DMS153 treated with DMSO at 0.1 percent for 48 hours (cell line): ENCODE results near the gene MIX23.
A peak's percentile ranks its signal among the peaks of the same experiment; 100 is the strongest.
"Not testable (repeated sequence)": the region's sequence is repeated elsewhere in the genome, so short reads cannot be mapped to it uniquely, and the experiment has no call there.

ENCODE experiments used
- DNase-seq: peaks from one replicate; lab custom pipeline; 2025; ENCODE audit not compliant: unreplicated experiment; lab: John Stamatoyannopoulos, UW

Gene MIX23

DNA sequence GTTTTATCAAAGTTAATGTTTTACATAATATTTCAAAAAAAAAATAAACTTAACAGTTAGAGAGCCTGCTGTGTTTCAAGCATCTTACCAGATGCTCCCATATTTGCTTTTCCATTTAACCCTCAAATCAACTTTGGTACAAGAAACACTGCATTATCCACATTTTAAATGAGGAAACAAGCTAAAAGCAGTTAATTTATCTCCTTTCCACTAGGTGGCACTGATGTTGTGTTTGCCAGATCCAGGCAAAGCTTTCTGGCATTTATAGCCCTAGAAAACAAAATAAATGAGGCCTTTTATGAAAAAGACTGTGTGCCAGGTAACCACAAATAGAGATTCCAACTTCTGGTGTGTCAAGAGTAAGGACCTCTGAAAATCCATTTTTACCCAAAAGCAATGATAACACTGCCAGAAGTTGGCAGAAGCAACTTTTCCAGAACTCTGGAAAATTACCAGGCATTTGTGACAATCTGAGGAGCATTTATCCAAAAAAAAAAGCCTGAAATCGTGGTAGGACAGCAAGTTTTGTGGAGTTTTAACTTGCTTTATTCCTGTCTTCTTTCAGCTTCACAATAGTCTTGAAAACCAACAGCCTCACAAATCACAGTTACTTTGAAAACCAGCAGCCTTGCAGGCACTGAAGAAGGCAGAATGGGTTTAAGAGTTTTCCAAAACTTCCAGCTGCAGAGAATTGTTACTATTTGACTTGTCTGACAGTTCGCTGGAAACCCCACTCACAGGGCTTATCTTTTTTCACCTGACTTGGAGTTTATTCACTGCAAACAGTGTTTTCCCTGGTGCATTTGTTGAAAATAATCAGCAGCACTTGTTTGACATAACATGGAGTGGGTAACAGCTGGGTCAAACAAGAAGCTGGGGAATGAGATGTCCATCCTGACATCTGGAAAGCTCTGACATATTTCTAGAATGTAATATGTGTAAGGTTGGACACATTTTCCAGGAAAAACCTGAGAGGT lies 10.1 kb upstream of the MIX23 start:
- DNase-seq = peak; percentile 23

DNA sequence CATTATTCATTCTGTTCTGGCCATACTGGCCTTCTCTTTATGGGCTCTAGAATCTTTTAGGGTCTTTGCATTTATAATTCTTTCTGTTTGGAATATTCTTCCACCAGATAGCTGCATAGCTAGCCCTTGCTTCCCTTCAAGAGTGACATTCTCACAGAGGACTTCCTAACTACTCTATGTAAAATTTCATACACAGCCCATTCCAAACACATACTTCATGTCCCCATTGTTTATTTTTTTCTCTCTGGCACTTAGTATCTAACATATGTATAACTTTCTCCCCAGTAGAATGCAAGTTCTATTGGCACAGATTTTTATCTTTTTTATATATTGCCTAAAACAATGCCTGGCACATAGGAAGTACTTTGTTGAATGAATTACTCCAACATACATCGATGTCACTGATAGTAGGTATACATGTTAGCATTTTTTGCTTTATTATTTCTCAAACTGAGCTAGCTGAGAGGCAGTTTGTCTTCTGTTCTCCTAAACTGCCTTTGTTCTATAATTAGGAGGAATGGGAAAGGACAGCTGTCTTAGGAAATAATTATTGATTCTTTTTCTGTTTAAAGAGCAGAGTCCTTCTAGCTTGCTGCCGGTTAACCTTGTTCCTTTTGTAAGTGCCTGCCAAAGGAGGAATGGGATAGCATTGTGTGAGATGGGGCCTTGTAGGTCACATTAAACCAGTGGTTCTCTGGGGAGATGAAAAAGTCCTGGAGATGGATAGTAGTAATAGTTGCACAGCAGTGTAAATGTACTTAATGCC lies 8.8 kb upstream of the MIX23 start:
- no peak for DNase-seq

DNA sequence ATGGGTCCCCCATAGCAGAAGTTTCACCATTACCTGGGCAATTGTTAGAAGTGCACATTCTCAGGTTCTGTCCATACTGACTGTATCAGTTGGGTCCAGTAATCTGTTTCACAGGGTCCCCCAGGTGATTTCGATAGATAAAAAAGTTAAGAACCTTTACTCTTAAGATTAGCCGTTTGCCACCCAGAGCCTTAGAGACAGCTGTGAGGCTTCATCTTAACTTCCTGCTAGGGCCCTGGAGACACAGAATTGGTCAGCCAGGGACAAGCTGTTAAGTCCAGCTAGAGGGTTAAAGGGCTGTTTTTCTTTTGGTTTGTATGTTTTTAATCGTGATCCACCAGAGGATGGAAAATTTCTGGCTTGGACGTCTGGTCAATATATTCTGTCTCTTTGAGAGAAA lies 7.6 kb upstream of the MIX23 start:
- no peak for DNase-seq

DNA sequence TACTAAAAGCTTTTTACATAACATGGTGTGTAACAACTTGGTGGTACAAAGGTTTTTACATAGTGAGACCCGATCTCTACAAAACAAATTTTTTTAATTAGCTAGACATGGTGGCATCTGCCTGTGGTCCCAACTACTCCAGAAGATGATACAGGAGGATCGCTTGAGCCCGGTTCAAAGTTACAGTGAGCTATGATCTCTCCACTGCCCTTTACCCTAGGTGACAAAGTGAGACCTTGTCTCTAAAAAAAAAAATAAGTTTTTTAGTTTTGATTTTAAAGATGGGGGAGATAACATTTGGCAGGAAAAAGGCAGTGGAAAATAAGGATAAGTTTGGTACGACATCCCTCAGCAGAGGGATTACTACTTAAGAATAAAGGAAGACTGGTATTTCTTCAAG lies 6.9 kb upstream of the MIX23 start:
- DNase-seq = no peak

DNA sequence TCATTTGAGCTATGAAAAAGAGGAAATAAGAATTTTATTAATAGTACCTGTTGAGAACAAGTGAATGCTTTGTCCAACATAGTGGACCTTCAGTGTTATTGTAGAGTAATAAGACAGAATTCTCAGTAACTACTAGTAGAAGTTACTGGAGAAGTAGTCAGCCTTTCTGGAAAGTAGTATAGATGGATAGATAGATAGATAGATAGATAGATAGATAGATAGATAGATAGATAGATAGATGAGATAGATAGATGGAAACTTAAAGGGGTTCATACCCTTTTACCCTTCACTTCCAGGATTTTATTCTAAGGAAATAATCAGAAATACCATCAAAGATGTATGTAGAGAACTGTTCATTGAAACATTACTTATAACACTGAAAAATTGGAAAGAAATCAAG lies 6.2 kb upstream of the MIX23 start:
- no peak for DNase-seq

DNA sequence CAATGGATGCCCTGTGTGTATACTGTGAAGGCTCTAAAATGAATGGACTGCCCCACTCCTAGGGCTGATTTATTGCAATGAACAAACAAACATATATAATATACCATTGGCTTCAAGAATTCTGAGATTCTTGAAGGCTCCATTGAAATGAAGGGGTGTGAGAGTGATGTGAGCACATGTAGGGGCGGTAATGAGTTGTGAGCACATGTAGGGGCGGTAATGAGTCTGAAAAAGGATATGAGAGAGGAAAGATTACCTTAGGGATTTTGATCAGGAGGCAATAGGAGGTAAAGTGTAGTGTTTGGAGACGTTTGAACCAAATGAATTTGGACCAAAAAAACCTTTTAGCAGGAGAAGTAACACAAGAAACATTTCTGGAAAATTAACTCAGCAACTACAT lies 4.7 kb upstream of the MIX23 start:
- DNase-seq = no peak

DNA sequence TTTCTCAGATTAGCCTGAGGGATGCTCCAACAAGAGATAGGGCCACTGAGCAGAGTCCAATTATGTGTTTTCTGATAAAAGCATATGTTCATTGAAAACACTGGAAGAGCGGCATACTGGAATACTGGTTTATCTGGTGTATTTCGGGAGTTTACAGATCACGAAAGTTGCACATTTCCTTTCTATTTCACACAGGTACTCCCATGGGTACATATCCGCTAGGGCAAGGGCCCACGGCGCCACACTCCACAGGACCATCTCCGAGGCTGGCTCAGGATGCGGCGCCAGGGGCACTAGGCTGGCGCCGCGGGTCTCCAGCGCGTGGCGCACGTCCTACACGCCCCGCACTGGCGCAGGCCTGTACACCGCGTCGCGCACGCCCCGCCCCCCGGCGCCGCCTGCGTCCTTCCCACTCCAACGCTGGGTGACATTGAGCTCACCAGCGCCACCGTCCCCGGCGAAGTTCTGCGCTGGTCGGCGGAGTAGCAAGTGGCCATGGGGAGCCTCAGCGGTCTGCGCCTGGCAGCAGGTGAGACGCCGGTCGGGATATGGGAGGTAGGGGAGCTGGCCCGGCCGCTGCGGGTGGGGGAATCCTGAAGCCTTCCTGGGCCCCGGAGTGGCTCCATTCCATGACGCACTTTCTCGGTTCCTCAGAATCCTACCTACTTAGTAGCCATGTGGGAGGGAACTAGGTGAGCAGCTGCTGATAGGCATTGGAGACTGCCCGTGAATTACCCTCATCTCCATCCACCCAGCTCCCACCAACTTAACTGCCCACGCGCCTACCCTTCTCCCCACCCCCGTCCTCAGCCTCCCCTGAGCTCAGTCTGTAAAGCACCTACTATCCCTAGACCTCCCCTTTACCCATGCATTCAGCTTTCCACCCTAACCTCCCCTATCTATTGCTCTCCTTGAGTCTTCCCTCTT lies 1.0 kb upstream of the MIX23 start, which contains the start of gene FAM162A:
FAM162A (plus strand) TSS at position 412 of the 927 bp plus-strand sequence; CDS start at position 496, 84 bp downstream.
- DNase-seq = peak; percentile 92

DNA sequence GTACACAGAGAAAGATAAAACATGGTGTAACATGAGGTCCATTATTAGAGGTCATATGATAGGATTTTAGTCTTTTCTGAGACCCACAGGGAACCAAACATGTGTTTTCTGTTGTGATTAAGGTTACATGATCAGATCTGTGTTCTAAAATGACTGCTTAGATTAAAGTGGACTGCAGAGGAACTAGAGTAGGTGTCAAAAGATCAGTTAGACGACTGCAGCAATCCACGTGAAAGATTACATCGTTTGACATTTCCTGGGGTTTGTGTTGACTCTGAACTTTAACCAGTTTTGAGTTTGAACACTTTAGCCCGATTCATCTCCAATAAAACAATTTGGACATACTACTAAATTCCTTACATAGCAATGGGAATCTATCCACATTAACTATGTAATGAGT lies 5.1 kb downstream of the MIX23 start:
- DNase-seq = no peak

DNA sequence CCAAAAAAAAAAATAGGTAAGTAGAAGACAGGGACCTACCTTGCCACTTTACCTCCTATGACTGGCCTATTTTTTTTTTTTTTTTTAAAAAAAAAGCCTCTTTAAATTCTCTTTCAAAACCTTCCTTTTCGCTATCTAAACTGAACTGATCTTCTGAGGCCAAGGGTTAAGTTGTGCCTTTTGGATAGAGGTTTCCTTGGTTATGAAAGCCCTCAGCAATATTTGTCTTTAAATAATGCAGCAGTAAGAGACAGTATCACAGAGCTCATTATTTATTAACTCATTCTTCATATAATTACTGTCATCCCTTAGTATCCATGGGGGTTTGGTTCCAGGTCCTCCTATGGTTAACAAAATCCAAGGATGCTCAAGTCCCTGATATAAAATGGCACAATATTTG lies 9.0 kb downstream of the MIX23 start:
- DNase-seq = no peak

DNA sequence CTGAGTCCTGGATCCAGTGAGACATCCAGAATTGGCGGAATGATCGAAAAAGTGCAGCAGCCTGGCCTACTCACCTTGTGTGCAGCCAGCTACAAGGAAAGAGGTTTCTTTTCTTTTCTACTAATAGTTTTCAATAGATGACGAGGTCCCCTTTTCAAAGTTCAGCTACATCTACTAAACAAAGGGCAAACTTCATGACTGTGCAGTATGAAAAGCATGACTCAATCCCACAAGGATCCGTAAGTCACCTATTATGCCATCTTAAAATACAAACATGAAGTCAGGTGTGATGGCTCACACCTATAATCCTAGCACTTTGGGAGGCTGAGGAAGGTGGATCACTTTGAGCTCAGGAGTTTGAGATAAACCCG lies 16.7 kb downstream of the MIX23 start:
- no peak for DNase-seq

DNA sequence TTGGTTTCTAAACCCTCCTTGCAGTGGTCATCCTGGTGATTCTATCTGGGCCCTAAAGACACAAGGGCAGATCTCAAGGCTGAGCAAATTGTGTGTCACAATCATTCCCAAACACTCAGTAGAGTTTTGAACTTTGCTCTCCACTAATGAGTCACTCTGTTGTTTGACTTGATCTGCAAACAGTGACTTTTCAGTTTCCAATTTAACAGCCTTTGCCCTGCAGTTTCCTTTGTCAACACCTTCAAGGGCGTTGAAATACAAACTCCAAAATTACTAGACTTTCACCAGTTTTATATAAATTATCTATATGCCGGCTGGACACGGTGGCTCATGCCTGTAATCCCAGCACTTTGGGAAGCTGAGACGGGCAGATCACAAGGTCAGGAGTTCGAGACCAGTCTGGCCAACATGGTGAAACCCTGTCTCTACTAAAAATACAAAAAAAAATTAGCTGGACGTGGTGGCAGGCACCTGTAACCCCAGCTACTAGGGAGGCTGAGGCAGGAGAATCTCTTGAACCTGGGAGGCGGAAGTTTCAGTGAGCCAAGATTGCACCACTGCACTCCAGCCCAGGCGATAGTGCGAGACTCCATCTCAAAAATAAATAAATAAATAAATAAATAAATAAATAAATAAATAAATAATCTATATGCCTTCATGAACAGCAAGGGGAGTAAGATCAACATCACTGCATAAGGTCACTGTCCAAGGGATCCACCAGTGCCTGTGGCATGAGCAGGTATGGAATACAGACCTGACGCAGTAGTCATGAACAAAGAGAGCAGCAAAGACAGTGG lies 17.3 kb downstream of the MIX23 start:
- DNase-seq = not testable (repeated sequence)

DNA sequence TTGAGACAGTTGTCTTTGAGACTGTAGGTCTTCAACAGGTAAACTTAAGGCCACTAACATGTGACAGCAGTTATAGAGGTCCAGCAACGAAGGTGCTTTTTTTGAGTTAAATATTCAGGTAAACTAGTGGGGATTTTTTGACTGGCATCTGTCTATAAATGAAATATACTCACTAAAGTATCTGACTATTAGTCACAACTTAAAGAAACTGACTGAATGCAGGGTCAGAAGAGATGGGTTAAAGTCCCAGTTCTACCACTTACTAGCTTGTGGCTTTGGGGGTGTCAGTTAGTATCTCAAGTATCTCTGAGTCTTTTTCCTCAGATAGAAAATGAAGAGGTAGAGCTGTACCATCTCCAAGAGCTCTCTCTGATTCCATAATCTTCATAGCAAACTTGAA lies 18.0 kb downstream of the MIX23 start:
- no peak for DNase-seq

DNA sequence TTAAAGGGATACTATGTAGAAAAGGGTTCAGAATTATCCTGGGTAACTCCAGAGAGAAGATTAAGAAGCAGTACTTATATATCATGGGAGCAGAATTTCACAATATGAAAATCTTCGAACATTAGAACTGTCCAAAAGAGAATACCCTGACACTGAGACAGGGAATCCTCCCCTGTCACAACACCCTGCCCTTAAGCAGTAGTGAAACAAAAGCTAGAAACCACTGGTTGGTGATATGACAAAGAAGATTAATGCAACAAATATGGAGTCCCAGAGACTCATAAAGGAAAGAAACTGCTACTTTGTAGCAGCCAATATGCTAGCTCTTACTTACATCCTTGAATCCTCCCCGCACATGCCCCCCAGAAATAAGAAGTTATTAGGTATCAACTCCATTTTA lies 18.5 kb downstream of the MIX23 start:
- DNase-seq = no peak

DNA sequence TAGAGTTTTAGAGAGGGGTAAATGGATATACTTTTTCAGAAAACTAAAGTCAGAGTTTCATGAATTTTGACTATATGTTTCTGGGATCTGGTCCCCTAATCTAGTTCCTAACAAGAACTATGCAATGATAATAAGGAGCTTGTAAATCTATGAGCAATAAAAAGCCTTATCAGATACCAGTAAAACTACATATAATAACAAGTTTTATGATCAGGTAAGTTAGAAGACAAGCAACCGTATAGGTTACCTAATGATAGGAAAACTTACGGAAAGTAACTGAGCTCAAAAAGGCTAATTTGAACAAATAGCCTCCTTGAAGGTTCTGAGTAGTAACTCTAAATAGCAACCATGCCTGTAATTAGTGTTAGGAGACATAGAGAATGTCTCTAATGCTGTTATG lies 21.0 kb downstream of the MIX23 start:
- DNase-seq = no peak

DNA sequence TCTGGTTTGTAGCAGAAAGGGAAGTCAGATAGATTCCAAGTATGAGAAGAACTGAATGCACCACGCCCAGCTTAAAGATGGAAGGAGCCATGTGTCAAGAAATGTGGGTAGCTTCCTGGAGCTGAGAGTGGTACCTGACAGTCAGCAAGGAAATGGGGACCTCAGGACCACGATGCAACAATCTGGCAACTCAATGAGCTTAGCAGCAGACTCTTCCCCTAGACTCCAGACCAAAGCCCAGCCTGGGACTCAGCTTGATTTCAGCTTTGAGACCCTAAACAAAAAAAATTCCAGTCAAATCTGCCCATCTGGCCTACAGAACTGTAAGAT lies 24.4 kb downstream of the MIX23 start:
- no peak for DNase-seq

DNA sequence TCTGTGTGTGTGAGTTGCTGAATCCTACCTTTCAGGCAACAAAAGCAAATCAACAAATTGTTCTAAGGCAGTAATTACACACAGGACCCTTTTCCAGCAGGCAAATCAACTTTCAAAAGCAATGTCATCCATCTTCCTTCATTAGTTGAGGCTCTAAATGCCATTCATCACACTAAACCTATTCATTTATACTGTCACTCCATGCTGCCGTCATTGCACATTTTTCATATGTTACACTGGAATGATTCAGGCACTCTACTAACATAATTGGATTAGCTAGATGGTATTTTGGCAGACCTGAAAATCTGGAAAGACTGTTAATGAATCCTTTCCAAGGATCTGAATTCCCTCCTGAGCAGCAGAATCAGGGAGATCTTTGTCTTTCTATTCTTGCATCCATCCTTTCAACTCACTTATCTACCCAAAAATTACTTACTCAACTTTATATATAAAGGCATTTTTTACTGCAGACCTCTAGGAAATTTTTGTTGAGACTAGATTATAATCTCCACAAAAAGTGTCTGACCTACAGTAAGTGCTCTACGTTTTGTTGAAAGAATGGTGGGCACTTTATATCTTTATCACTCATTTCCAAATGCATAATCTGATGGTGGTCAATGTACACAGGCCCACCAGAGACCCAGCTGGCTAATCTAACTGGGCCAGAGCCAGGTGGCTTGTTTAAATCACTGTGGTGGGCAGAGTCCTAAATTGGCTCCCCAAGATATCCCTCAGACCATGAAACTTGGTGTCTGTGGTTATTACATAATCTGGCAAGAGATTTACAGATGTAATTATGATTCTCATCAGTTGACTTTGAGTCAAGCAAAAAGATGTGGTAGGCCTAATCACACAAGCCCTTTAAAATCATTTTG lies 25.0 kb downstream of the MIX23 start:
- no peak for DNase-seq

DNA sequence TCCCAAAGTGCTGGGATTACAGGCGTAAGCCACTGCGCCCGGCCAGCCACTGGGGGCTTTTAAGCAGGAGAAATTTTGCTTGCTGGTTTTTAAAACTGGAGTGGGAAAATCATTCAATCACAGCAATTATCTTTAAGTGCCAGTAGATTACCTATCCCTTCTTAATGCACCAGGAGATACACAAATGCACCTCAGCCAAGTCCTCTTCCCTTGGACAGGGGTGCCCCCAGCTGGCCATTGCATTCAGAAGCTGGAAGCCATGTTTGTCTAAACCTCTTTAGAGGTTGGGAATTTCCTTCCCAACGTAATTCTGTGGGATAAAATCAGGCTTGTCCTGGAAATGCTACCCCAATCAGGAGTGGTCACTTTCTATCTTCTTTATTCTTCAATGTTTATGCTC lies 26.6 kb downstream of the MIX23 start:
- DNase-seq = peak; percentile 26

DNA sequence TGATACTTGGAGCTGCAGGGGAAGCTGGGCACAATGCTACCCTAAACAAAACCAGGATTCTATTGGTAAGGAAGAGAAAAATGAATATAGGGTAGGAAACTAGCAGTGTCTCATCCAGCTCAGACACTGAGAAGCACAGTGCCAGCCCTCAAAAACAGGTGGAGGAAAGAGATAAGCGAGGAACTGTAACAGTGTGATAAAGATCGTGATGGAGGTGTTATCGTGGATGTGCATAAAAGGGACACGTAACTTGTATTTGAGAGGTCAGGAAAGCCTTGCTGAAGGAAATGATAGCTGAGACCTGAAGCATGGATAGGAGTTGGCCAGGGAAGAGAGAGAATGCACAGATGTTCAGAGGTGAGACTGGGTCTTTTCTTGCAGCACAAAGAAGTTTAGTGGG lies 27.4 kb downstream of the MIX23 start:
- no peak for DNase-seq

DNA sequence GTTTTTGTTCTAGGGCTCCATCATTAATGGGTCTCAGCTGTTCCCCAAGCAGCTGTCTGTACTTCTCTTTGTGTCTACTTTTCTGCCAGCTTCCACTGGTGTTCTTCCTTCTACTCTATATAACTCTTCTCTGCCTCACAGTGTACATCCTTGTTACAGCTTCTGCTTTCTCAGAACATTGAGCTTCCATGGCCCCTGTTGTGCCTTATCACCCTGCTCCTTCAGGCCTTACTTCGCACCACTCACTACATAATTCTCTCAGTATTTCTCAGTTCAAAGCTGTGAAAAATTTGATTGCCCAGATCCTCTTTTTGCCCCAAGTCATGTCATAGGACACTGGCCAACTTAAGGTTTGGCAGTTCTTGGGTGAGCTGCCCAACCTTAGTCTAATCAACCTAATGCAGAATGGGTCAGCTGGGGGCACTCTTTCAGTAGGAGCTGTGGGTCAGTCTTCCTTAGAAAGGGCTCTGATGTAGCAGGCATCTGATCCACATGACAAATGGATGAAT lies 29.1 kb downstream of the MIX23 start:
- no peak for DNase-seq
